ENCODE measurements around the gene EVI5L.

EVI5L gene

GRCh38 chr19:7900931-7901330, 70.9 kb downstream of the EVI5L start:
- no peak overlapping the region for H3K4me3 ChIP-seq (ENCODE audit: low read length)
- peaks cover 28% of the 10 kb centered on the region for H3K79me2 ChIP-seq (ENCODE audit: control insufficient read depth, low read length)
- no peaks in the 10 kb centered on the region for H3K9me2 ChIP-seq (replicated peaks; ENCODE audit: control insufficient read depth, low read length)
- H4K20me1 ChIP-seq (ENCODE audit: control insufficient read depth, insufficient read depth, low read depth, low read length), result peaks cover 10% of the 10 kb centered on the region
- no peak overlapping the region for H3K4me2 ChIP-seq (ENCODE audit: low read length)
- no peaks in the 10 kb centered on the region for H3K27me3 ChIP-seq (ENCODE audit: control insufficient read depth, low read length)
- peaks cover 18% of the 10 kb centered on the region for H3K4me1 ChIP-seq (ENCODE audit: control insufficient read depth, low read length)
- peaks cover 16% of the 10 kb centered on the region for H3K36me3 ChIP-seq (ENCODE audit: control insufficient read depth, low read length)
- no peaks in the 10 kb centered on the region for H3F3A ChIP-seq (ENCODE audit: control insufficient read depth, insufficient read depth)
- no peak overlapping the region for H3K27ac ChIP-seq (ENCODE audit: low read depth, low read length)
- H3K9me3 ChIP-seq (ENCODE audit: control insufficient read depth, insufficient read depth, low read length), result no peaks in the 10 kb centered on the region
- no peak for TF ChIP-seq CTCF (IDR thresholded peaks at IDR 0.05; ENCODE audit: low read depth, low read length, poor library complexity, severe bottlenecking)
- no peak for TF ChIP-seq EZH2phosphoT487 (IDR thresholded peaks at IDR 0.05; ENCODE audit: borderline replicate concordance, low read length)

GRCh38 chr19:7901337-7901736, 71.3 kb downstream of the EVI5L start:
- TF ChIP-seq CTCF (IDR thresholded peaks at IDR 0.05; ENCODE audit: low read depth, low read length, poor library complexity, severe bottlenecking) (no peak), EZH2phosphoT487 (IDR thresholded peaks at IDR 0.05; ENCODE audit: borderline replicate concordance, low read length) (no peak)

GRCh38 chr19:7902796-7903243, 72.8 kb downstream of the EVI5L start:
- TF ChIP-seq CTCF (IDR thresholded peaks at IDR 0.05; ENCODE audit: low read depth, low read length, poor library complexity, severe bottlenecking) (no peak), EZH2phosphoT487 (IDR thresholded peaks at IDR 0.05; ENCODE audit: borderline replicate concordance, low read length) (no peak)
- H3K4me3 ChIP-seq (ENCODE audit: low read length), result peak overlapping the region; percentile 78
- peaks cover 20% of the 10 kb centered on the region for H3K36me3 ChIP-seq (ENCODE audit: control insufficient read depth, low read length)
- no peaks in the 10 kb centered on the region for H3K9me3 ChIP-seq (ENCODE audit: control insufficient read depth, insufficient read depth, low read length)
- peaks cover 18% of the 10 kb centered on the region for H3K4me1 ChIP-seq (ENCODE audit: control insufficient read depth, low read length)
- peaks cover 14% of the 10 kb centered on the region for H4K20me1 ChIP-seq (ENCODE audit: control insufficient read depth, insufficient read depth, low read depth, low read length)
- H3F3A ChIP-seq (ENCODE audit: control insufficient read depth, insufficient read depth), result no peaks in the 10 kb centered on the region
- H3K27me3 ChIP-seq (ENCODE audit: control insufficient read depth, low read length), result no peaks in the 10 kb centered on the region
- no peaks in the 10 kb centered on the region for H3K9me2 ChIP-seq (replicated peaks; ENCODE audit: control insufficient read depth, low read length)
- H3K27ac ChIP-seq (ENCODE audit: low read depth, low read length), result peak overlapping the region; percentile 16; the same call in 1 of the 2 replicates
- peak overlapping the region; percentile 94 for H3K4me2 ChIP-seq (ENCODE audit: low read length)
- peaks cover 42% of the 10 kb centered on the region for H3K79me2 ChIP-seq (ENCODE audit: control insufficient read depth, low read length)

More at GRCh38 chr19:7901337-7901736, 71.3 kb downstream of the EVI5L start:
- Histone ChIP-seq H3K4me1 (ENCODE audit: control insufficient read depth, low read length) (peaks cover 18% of the 10 kb centered on the region), H4K20me1 (ENCODE audit: control insufficient read depth, insufficient read depth, low read depth, low read length) (peaks cover 14% of the 10 kb centered on the region), H3K27me3 (ENCODE audit: control insufficient read depth, low read length) (no peaks in the 10 kb centered on the region), H3K36me3 (ENCODE audit: control insufficient read depth, low read length) (peaks cover 20% of the 10 kb centered on the region), H3F3A (ENCODE audit: control insufficient read depth, insufficient read depth) (no peaks in the 10 kb centered on the region), H3K9me3 (ENCODE audit: control insufficient read depth, insufficient read depth, low read length) (no peaks in the 10 kb centered on the region), H3K27ac (ENCODE audit: low read depth, low read length) (no peak overlapping the region), H3K4me2 (ENCODE audit: low read length) (no peak overlapping the region), H3K4me3 (ENCODE audit: low read length) (no peak overlapping the region), H3K9me2 (replicated peaks; ENCODE audit: control insufficient read depth, low read length) (no peaks in the 10 kb centered on the region), H3K79me2 (ENCODE audit: control insufficient read depth, low read length) (peaks cover 32% of the 10 kb centered on the region)
